Stimulated activated naive CD4-positive, alpha-beta T cell (primary cell): ENCODE measurements around the gene KLC4.
"Not testable (repeated sequence)": the region's sequence is repeated elsewhere in the genome, so short reads cannot be mapped to it uniquely, and the experiment has no call there.

Experiments
- DNase-seq, 6 experiments: peaks; one replicate each; lab custom pipeline; 2025; lab: John Stamatoyannopoulos, UW

Gene KLC4

GRCh38 chr6:43036712-43037111 lies 22.7 kb upstream of the KLC4 start:
- no peak for DNase-seq

GRCh38 chr6:43037197-43037596 lies 22.2 kb upstream of the KLC4 start:
- no peak for DNase-seq

DNA sequence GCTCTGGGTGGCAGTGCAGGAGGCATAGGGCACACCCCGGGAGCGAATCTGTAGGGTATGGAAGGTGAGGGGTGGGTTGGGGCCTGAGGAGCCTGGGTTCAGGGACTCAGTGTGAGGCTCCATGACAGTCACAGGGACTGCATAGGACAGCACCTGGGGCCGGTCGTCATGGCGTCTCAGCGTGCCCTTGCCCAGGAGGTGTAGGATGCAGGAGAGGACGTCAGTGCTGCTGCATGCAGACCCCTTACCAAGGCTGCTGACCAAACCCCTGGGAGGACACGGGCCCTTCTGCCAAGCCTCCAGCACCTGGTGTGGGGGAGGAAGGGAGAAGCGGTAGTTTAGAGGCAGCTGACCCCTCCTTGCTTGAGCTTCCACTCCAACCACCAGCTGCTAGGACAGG lies 21.7 kb upstream of the KLC4 start:
- DNase-seq: no peak

GRCh38 chr6:43038727-43039126 lies 20.7 kb upstream of the KLC4 start:
- no peak for DNase-seq

- DNase-seq: no peak
These were observed 18.7 kb upstream of the KLC4 start for GRCh38 chr6:43040542-43041257.

- DNase-seq: not testable (repeated sequence)
These were observed 18.0 kb upstream of the KLC4 start for GRCh38 chr6:43041475-43041874.

GRCh38 chr6:43043310-43043709 lies 16.1 kb upstream of the KLC4 start:
- DNase-seq: no peak

GRCh38 chr6:43045371-43045930 lies 14.0 kb upstream of the KLC4 start:
- DNase-seq: no peak

DNA sequence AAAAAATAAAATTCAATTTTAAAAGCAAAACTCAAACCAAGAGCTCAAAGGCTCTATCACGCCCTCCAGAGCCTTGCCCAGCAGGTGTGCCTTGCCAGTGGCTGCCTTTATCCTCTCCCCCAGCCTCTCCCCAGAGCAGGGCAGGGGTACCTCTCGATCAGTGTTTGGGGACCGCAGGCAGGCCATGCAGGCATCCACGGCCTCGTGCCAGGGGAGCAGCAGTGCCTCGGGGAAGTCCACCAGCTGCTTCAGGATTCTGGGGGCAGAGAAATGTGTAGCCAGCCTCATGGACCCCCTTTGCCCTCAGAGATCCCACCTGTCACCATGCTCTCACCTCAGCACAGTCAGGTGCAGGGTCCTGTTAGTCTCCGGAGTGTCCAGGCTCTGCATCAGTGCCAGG lies 11.4 kb upstream of the KLC4 start:
- DNase-seq: no peak

DNA sequence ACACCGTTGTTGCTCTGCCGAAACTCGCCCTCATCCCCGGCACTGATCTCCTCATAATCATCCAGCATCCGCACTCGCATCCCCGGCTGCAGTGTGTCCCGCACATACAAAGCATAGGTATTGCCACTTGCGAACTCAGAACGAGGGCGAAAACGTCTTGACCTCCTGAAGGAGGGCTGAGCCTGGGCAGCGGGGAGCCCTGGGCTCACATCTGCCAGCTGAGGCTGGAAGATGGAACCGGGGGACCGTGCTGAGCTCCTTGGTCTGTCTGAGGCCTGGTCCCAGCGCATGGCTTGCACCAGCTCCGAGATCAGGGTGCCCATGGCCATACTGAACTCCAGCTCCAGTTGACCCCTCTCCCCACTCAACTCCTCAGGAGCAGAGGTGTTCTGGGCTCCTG lies 8.4 kb upstream of the KLC4 start:
- no peak for DNase-seq

GRCh38 chr6:43052225-43052841 lies 7.1 kb upstream of the KLC4 start:
- no peak for DNase-seq

GRCh38 chr6:43052842-43053544 lies 6.4 kb upstream of the KLC4 start:
- peak in 2 of 6 experiments; percentile 40 to 48 for DNase-seq

DNA sequence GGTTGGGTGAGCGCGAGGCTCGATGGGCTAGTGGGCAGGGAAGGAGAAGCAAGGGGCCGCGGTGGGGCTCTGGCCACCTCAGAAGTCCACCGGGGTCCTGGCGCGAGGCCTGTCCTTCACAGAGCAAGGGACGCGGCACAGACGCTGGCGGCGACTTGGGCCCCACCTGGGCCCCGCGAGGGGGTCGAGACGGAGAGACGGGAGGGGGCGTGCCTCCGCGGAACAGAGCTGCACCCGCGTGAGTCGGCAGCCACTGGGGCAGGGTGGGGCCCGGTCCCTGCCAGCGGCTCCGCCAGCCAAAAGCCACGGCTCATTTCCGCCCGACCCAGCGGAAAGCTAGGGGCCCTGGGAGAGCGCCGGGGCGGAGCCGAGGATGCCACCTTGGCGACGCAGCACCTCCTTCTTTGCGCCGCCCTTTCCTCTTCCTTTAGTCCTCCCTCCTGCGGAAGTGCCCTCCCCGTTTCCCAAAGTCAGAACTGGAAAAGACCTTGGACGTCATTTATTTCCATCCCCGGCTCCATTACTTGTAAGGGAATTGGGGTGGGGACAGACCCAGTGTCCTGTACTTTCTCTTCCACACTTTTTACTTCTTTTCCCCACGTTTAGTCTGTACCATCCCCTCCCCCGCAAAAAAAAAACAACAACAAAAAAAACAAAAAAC lies 5.8 kb upstream of the KLC4 start, which contains the start of gene CUL7:
CUL7 (minus strand) TSS at position 307 of the 661 bp plus-strand sequence. CDS start 1,063 bp downstream, outside the sequence.
- DNase-seq: peak; percentile 77 to 88 (median 85)

GRCh38 chr6:43054206-43054943 lies 5.1 kb upstream of the KLC4 start:
- no peak for DNase-seq

GRCh38 chr6:43055966-43056365 lies 3.5 kb upstream of the KLC4 start:
- no peak for DNase-seq

DNA sequence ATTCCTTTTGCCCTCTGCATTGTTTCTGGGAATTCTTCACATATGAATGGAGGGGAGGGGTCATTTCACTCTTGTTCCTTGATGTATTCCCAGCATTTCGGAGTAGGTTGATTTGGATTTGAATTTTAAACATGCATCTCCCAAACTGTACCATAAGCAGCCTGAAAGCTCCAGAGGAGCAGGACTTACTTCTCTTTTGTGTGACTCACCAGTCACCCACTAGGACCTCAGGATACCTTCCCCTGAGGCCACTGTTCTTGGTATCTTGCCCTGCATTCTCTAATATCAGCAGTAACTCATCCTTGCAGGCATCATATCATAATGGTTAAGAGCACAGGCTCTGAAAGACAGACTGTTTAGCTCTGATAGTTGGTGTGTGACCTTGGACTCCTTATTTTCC lies 900 bp upstream of the KLC4 start:
- DNase-seq: no peak

DNA sequence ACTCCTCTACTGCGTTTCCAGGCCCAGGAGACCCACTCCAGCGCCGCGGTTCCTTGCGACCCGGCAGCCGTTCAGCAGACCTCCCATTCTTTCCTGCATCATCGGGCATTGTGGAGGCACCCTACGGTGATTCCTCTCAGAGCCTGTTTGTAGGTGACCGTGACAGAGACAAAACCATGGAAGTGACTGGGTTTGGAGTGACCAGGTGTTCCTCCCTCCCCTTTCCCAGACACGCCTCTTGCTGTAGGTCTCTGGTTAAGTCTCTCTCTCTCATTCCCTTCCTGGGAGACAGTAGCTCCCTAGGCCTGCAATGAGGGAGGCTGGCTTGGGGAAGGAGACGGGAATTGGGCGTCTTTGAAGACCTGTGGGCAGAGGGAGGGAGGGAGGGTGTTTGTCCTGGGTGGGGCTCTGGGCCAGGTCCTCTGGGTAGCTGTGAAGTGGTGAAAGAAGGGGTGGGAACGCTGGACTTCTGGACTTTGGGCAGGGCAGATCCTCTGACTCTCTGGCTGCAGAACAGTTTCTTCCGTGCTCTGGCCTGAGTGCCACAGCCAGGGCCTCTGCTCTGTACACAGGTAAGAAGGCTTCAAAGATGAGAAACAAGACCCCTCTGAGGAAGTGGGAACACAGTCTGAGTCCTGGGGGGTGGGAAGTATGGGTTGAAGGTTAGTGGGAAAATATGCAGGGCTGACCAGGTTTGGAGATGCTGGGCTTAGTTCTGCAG lies 763 bp downstream of the KLC4 start:
- DNase-seq: no peak

DNA sequence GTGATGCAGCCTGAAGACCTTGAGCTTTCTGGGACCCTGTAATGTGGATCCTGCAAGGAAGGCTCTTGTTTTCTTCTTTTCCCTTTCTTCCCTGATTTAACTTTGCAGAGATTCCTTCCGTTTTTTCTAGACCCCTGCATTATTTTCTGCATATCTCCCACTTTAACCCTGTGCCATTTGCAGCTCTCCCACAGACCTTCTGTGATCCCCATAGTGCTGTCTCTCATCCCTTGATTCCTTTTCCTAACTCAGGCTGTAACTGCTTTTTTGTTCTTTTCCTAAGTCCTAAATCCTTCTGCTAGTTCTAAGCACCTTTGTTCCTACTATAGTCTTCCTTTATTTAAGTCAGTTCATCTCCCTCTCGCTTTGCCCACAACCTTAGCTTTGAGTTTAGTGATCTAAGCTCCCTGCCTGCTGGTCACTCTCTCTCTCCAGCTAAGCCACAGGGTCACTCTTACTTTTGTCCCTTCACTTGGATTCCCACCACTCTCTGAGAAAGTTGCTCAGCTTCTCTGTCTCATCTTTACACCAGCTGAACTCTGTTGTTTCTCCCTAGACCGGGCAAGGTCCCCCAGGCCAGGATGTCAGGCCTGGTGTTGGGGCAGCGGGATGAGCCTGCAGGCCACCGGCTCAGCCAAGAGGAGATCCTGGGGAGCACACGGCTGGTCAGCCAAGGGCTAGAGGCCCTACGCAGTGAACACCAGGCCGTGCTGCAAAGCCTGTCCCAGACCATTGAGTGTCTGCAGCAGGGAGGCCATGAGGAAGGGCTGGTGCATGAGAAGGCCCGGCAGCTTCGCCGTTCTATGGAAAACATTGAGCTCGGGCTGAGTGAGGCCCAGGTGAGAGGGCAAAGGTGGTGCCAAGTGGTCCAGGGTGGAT lies 1.6 kb downstream of the KLC4 start:
- DNase-seq: no peak

GRCh38 chr6:43061861-43062260 lies 2.4 kb downstream of the KLC4 start:
- no peak for DNase-seq

GRCh38 chr6:43062818-43063217 lies 3.4 kb downstream of the KLC4 start:
- no peak for DNase-seq
